Ishikawa (cell line): ENCODE results near the gene AGPAT2.

ENCODE experiments used
- EP300 ChIP-seq: IDR thresholded peaks from 2 replicates; pipeline ENCODE4 v1.6.1; 2012; ENCODE audit warnings: borderline replicate concordance
- YY1 ChIP-seq: IDR thresholded peaks from 2 replicates; pipeline ENCODE4 v1.6.1; 2012; ENCODE audit warnings: low read depth

DNA sequence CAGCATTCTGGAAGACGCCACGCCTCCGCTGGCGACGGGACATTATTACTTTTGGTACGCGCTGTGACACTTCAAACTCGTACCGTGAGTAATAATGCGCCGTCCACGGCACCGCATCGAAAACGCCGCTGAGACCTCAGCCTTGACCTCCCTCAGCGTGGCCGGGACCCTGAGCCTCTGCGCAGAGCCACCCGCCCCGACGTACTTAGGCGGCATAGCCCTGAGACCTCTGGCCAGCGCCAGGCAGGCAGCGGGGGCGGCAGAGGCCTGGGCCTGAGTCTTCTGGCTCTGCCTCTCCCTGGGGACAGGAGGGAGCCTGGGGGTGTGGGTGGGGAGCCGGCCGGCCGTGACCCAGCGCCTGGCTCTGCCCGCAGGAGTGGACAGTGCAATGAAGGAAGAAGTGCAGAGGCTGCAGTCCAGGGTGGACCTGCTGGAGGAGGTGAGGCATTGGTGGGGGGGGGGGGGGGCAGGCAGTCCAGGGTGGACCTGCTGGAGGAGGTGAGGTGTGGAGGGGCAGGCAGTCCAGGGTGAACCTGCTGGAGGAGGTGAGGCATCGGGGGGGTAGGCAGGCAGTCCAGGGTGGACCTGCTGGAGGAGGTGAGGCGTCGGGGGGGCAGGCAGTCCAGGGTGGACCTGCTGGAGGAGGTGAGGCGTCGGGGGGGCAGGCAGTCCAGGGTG lies 16.5 kb downstream of the AGPAT2 start:
- TF ChIP-seq YY1 = no peak
- TF ChIP-seq EP300 = no peak
